ENCODE data around the gene REN.

GRCh38 chr1:204139088-204139487 lies 27.0 kb downstream of the REN start:
- TF ChIP-seq, protein P1, sequence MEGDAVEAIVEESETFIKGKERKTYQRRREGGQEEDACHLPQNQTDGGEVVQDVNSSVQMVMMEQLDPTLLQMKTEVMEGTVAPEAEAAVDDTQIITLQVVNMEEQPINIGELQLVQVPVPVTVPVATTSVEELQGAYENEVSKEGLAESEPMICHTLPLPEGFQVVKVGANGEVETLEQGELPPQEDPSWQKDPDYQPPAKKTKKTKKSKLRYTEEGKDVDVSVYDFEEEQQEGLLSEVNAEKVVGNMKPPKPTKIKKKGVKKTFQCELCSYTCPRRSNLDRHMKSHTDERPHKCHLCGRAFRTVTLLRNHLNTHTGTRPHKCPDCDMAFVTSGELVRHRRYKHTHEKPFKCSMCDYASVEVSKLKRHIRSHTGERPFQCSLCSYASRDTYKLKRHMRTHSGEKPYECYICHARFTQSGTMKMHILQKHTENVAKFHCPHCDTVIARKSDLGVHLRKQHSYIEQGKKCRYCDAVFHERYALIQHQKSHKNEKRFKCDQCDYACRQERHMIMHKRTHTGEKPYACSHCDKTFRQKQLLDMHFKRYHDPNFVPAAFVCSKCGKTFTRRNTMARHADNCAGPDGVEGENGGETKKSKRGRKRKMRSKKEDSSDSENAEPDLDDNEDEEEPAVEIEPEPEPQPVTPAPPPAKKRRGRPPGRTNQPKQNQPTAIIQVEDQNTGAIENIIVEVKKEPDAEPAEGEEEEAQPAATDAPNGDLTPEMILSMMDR (IDR thresholded peaks at IDR 0.05): no peak
- no peak for TF ChIP-seq POLR2A (IDR thresholded peaks at IDR 0.05)

Measured in breast epithelium (tissue), 3 donors.